Ishikawa (cell line): ENCODE data around the gene LRRC8D.

Experiments used
- CEBPB ChIP-seq: IDR thresholded peaks from 2 replicates; pipeline ENCODE4 v1.6.1; 2012
- CREB1 ChIP-seq: IDR thresholded peaks from 2 replicates; pipeline ENCODE4 v1.6.1; 2012; ENCODE audit warnings: low read depth
- EGR1 ChIP-seq: IDR thresholded peaks from 2 replicates; pipeline ENCODE4 v1.6.1; 2012
- EP300 ChIP-seq: IDR thresholded peaks from 2 replicates; pipeline ENCODE4 v1.6.1; 2012; ENCODE audit warnings: borderline replicate concordance
- FOXM1 ChIP-seq: IDR thresholded peaks from 2 replicates; pipeline ENCODE4 v1.6.1; 2012; ENCODE audit warnings: low read depth, borderline replicate concordance
- MAX ChIP-seq: IDR thresholded peaks from 2 replicates; pipeline ENCODE4 v1.6.1; 2012
- NFIC ChIP-seq: IDR thresholded peaks from 2 replicates; pipeline ENCODE4 v1.6.1; 2012
- RAD21 ChIP-seq: IDR thresholded peaks from 2 replicates; pipeline ENCODE4 v1.6.1; 2012; ENCODE audit warnings: low read depth
- REST ChIP-seq: IDR thresholded peaks from 2 replicates; pipeline ENCODE4 v1.6.1; 2012; ENCODE audit warnings: low read depth, mild to moderate bottlenecking
- TAF1 ChIP-seq: IDR thresholded peaks from 2 replicates; pipeline ENCODE4 v1.6.1; 2012; ENCODE audit warnings: low read depth, mild to moderate bottlenecking
- TCF12 ChIP-seq: IDR thresholded peaks from 2 replicates; pipeline ENCODE4 v1.6.1; 2012; ENCODE audit warnings: low read depth
- TEAD4 ChIP-seq: IDR thresholded peaks from 2 replicates; pipeline ENCODE4 v1.6.1; 2012
- YY1 ChIP-seq: IDR thresholded peaks from 2 replicates; pipeline ENCODE4 v1.6.1; 2012; ENCODE audit warnings: low read depth
- ZBTB7A ChIP-seq: IDR thresholded peaks from 2 replicates; pipeline ENCODE4 v1.6.1; 2012; ENCODE audit warnings: low read depth

DNA sequence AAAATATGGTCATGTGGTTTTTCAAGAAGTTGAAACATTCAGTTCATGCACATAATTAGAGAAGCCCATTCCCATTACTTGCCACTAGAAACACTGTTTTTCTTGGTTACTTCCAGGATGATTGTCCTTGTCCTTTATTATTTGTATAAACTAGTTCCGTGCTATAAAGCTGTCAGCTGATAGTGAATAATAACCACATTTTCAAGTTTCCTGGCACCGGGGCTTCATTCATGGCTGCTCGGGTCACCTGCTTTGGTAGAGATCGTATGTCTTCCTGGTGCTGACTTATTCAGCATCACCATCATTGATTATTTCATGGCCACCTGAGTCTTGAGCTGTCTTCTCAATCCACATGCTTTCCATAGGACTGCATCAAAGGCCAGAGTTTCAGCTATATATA is 111.1 kb downstream of the LRRC8D start:
- TF ChIP-seq YY1: no peak
- TF ChIP-seq REST: no peak
- no peak for TF ChIP-seq EGR1
- no peak for TF ChIP-seq NFIC
- no peak for TF ChIP-seq CEBPB
- TF ChIP-seq MAX: no peak
- no peak for TF ChIP-seq EP300
- no peak for TF ChIP-seq RAD21
- TF ChIP-seq TCF12: no peak
- no peak for TF ChIP-seq ZBTB7A
- TF ChIP-seq TEAD4: no peak
- TF ChIP-seq TAF1: no peak
- TF ChIP-seq CREB1: no peak
- no peak for TF ChIP-seq FOXM1
